ENCODE data around the gene ACOX3. TPM values are rescaled to one million over a fixed set of nuclear protein-coding genes. Genes with fewer than 3 reads are reported as not detected.
"Not testable (repeated sequence)": the region's sequence is repeated elsewhere in the genome, so short reads cannot be mapped to it uniquely, and the experiment has no call there.

The ACOX3 gene
- total RNA-seq, 1 experiment from 2014 or later = 24.1 TPM

DNA sequence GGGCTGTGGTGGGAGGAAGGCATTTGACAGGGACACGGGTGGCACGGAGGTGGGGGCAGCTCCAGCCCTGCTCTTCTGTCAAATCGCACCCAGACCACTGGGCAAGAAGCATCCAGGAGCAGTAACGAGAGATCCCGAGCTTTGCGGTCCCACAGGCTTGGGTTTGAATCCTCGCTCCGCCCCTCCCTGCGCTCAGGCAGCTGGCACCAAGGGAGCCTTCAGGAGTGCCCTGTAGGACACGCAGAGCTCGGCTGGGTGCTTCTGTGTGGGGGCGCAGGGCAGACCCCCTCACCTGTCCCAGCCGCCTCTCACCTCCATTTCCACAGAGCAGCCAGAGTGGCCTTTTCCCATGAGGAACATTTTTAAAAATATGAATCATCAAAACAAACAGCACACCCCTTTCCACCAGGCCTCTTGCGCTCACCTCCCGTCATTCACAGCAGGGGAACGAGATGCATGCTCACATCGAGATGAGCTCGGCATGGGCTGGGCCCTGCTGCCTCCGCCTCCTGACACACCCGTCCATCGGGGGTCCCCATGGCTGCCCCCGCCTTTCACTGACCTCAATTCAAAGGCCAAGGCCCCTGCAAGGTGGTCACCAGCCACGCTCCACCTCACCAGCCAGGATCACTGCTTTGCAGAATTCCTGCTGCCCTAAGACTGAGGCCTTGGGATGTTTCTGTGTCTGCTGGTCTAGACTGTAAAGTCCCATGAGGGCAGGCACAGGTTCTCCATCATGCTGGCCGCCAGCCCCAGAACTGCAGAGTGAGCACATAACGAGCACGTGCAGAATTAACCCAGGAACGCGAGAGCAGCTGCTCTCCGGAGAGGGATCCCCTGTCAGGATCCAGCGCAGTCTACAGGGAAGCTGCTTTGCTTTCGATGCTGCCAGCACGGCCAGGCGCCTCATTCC lies 52.7 kb downstream of the ACOX3 start:
- no peak for DNase-seq (ENCODE audit: low read depth)

DNA sequence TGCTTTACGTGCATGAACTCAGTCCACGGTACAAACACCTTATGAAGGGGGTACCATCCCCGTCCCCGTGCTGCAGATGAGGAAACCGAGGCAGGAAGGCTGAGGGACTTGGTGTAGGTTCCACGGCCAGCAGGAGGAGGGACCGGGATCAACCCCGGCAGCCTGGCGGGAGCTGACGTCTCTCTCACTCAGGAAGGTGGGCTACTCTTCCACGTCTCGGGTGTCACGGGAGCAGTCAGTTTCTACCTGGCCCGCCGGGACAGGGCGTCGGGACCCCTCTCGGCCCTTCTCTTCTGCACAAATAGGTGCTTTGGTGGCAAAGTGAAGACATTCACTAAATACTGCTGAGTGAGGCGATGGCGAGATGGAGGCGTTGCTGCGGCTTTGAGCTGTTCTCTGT lies 53.3 kb downstream of the ACOX3 start:
- no peak for DNase-seq (ENCODE audit: low read depth)

DNA sequence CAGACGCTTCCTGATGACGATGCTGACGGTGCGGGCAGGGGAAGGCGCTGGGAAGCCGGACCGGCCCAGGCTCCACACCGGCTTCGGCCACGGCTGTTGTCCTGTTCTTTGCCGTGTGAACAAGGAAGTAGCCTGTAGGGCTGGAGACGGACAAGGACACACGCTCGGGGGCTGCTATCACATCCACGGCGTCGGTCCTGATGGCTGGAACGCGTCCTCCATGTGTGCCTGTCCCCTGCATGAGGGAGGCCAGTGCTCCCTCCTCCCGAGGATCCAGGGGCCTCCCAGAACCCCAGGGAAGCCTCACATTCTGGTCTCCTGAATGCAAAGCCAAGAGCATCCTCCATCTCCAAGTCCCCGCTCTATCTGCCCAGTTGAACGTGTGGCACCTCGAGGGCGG lies 53.8 kb downstream of the ACOX3 start:
- no peak for DNase-seq (ENCODE audit: low read depth)

DNA sequence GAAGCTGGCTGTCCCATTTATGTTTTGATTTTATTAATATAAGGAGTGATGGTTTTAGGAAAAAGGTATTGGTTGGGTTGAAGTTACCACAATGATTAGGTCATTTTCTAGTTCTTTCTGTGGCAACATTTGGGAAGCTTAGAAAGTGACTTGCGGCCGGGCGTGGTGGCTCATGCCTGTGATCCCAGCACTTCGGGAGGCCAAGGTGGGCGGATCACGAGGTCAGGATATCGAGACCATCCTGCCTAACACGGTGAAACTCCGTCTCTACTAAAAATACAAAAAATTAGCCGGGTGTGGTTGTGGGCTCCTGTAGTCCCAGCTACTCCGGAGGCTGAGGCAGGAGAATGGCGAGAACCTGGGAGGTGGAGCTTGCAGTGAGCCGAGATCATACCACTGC lies 54.4 kb downstream of the ACOX3 start:
- DNase-seq (ENCODE audit: low read depth) = not testable (repeated sequence)

DNA sequence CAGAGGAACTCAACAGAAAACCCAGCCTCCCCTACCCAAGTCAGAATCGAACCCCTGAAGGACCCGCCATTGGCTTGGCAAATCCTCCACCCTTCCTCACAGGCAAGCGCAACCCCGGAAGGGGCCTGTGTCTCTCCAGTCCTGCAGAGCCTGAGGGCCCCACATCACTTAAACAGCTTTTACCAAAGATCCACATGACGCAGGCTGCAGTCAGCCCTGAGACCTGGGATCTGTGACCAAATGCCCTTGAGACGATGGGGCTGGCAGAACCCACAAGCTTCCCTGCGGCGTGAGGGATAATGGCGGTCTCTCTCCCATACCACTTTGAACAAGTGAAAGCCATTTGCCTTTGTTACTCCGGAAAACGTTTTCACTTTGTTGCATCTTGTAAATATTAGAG lies 54.9 kb downstream of the ACOX3 start:
- DNase-seq (ENCODE audit: low read depth) = no peak

DNA sequence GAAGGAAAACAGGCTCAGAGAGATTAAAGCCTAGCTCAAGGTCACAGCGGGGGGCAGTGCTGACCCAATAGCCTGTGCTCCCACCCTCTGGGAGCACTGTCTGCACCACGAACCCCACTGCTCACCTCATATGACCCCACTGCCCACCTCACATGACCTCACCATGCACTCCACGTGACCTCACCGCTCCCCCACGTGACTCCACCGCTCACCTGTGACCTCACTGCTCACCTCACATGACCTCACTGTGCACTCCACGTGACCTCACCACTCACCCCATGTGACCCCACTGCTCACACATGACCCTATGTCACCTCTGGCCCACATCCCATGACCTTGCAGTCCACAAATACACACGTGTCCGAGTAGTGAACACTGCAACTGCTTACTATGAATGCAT lies 55.4 kb downstream of the ACOX3 start:
- no peak for DNase-seq (ENCODE audit: low read depth)

DNA sequence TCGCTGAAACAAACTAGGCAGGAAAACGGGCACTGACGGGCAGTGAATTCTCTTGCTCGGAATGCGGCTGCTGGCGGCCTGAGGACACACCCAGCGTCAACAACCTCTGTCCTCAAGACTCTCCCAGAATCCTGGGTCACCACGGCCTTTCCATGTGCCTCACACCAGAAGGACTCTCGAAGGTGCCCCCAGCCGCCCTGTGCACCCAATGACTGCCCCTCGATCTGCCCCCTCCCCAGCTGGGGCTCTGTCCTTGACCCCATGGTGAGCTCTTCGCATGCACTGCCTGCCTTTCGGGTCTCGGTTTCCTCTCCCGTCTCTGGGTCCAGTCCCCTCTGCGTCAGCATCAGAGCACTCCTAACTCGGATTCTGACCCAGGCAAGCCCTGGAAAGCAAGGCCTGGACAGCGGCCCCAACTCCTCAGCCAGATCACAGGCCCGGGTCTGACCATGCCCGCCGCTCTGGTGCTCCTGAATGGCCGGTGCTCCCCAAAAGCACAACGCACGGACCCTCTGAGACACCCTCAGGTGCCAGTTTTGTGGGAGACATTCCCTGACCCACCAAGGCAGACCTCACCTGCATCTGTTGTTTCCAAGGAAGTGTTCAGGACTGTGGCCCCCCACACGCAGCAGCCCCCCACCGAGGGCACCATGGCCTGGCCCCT lies 56.0 kb downstream of the ACOX3 start:
- no peak for DNase-seq (ENCODE audit: low read depth)

DNA sequence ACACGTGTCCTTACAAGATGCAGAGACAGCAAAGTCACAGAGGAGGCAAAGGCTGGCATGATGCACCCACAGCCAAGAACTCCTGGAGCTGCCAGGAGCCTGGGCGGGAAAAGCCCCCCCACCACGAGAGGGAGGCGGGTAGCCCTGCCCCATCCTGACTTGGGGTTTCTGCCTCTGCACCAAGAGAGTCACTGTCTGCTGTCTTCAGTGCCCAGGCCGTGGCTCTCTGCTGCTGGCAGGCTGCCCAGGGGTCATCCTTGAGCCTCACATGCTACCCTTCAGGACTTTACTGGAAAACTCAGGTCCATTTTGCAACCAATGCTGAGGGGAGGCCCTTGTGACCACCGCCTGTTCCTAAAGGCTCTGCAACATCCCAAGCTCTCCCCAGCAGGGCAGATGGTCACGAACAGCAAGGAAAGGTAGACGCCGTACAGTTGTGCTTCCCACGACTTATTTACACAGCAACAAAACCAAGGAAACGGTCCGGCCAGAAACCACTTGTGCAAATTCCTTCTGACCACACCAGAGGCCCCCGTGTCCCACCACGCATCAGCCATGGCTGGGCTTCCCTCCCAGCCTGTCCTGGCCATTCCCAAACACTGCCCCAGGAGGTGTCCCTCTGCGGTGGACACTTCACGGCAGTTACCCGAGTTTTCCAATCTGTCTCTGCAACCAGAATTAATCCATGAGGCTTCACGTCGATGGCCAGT lies 56.9 kb downstream of the ACOX3 start:
- DNase-seq (ENCODE audit: low read depth) = peak; percentile 19

DNA sequence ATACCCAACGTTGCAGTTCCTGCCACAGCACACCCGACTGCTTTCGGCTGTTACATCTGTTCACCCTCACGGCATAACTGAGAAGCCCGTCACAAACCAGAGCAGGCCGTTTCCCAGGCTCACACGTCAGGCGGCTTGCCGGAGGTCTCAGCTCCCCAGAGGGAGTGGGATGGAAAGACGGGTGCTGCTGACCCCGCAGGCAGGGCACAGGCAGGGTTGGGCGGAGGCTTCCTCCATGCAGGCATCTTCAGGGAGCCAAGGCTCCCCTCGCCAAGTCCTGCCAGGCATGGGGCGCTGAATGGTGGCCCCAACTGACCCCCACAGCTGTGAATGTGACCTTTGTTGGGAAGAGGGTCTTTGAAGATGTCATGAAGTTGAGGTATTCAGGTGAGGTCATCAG lies 57.5 kb downstream of the ACOX3 start:
- no peak for DNase-seq (ENCODE audit: low read depth)

DNA sequence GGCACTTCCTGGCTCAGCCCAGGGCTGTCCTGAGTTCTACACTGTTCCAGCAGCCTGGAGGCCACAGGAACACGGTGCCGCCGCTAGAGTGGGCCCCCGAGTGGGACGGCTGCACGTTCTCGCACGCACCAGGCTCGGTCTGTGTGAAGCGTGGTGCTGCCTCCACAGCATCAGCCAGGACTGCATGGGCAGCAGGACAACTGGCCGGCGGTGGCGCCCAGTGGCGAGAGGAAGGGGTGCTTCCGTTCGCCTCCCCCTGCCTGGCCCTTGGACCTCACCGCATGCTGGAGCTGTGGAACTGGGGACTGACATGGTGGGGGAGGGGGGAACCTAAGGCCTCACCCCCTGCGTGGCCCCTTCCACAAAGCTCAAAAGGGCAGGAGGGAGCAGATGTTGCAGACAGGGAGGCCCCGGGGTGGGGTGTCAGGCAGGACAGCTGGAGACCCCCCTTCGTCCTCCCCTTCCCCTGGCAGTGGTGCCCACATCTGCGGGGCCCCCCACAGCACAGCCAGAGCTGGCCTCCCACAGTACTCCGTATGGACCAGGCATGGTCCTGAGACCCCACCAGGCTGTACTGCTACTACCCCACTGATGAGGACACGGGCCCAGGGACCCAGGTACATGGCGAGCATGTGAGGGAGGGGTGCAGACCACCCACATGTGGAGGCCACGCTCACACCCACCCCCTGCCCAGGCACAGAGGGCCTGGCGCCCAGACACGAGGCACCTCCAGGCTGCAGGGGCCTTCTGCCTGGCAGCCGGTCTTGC lies 58.5 kb downstream of the ACOX3 start:
- no peak for DNase-seq (ENCODE audit: low read depth)

DNA sequence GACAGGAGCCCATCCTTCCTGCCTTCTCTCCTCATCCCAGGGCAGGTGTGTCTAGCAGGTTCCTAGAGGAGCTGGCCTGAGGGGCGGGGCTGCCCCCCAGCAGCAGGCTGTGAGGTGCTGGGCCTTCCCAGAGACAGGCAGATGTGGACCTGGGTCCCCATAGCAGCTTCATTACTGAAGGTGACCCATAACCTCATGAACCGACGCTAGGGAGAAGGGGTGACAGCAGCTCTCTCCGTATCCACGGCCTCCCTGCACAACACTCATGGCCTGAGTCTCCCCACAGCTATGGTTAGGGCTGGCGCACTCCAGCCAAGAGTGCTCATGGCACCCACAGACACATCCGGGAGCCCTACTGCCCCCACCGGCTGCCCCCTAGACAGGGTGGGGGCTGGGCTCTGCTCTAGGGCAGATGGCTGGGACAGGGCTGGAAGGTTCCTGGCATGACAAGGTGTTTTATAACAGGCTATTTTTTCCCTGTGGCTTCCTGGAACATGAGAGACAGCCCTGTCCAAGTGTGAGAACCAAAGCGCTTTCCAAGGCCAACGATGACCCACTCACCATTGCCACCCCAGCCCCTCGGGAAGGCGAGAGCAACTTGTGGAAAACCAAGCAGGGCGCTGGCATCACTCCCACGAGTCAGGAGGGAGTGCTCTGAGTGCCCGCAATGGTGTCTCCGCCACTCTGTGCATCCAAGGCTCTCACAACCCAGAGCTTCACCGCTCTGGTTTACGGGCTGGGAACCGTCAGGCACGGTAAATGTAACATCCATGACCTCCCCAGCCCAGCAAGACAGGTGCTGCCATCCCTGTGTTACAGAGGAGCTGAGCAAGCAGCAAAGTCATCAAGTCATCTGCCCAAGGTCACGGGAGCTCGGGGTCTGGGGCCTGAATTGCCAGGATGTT lies 59.8 kb downstream of the ACOX3 start:
- DNase-seq (ENCODE audit: low read depth) = no peak

DNA sequence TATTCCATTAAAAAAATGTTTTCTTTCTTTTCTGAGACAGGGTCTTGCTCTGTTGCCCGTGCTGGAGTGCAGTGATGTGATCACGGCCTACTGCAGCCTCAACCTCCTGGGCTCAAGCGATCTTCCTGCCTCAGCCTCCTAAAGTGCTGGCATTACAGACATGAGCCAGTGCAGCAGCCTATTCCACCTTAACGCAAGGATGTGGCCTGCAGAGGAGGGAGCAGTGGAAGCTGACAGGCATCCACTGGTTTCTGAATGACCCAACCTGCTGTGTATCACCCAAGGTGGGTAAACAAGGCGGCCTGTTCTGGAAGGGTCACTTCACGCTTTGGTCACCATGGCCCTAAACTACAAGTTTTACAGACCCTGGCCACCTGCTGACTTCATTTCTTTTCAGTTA lies 60.8 kb downstream of the ACOX3 start:
- DNase-seq (ENCODE audit: low read depth) = no peak

DNA sequence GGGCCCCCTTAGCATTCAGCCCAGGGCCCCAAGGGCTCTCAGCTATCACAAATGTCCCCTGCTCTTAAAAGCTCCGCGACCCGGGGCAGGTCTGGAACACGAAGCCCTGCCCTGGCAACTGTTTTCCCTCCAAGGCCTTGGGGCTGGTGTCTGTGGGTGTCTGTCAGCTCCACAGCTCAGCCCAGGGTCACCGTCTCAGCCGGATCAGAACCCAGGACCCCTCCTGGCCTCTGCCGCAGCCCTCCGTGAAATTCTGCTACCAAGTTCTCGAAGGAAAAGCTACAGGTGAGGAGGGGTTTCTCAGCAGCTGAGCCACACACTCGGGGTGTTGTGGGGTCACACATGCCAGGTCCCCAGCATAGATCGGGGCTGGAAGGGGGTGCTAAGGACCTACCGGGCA lies 61.2 kb downstream of the ACOX3 start:
- no peak for DNase-seq (ENCODE audit: low read depth)

DNA sequence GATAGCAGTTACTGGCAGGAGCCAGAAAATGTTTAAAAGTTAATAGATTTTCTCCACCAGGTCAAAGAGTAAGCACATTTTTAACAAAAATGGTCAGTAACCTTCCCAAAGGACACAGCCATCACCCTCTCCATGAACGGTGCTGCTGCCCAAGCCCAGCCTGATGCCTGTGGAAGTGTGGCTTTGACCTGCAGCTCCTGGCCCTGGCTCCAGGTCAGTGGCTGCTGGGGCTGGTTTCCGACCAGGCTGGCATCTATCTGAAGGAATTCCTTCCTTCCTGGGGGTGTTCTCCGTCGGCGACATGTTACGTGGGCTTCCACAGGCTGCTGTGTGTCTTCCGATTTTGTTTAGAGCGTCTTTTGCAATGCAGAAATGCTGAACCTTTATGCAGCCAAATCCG lies 61.7 kb downstream of the ACOX3 start:
- no peak for DNase-seq (ENCODE audit: low read depth)

DNA sequence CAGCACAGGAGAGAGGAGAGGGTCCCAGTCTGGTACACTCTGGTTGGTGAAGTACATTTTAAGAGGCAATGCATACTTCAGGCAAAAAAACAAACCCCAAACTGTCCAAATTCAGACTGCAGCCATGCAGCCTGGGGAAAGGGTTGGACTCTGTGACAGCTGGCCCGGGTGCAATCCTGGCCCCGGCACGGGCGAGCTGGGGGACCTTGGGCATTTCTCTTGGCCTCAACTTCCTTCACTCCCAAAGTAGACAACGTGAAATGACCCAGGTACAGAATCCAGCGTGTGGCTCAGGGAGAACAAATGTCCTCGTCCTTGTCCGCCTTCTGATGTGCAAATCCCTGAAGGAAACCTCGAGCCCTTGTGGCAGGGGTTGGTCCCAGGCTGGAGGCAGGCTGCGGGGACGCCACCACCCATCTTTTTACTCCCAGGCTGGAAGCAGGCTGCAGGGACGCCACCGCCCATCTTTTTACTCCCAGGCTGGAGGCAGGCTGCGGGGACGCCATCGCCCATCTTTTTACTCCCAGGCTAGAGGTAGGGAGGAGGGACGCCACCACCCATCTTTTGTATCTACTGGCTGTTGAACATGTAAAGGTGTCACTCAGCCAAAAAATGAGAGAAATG lies 62.3 kb downstream of the ACOX3 start:
- no peak for DNase-seq (ENCODE audit: low read depth)

DNA sequence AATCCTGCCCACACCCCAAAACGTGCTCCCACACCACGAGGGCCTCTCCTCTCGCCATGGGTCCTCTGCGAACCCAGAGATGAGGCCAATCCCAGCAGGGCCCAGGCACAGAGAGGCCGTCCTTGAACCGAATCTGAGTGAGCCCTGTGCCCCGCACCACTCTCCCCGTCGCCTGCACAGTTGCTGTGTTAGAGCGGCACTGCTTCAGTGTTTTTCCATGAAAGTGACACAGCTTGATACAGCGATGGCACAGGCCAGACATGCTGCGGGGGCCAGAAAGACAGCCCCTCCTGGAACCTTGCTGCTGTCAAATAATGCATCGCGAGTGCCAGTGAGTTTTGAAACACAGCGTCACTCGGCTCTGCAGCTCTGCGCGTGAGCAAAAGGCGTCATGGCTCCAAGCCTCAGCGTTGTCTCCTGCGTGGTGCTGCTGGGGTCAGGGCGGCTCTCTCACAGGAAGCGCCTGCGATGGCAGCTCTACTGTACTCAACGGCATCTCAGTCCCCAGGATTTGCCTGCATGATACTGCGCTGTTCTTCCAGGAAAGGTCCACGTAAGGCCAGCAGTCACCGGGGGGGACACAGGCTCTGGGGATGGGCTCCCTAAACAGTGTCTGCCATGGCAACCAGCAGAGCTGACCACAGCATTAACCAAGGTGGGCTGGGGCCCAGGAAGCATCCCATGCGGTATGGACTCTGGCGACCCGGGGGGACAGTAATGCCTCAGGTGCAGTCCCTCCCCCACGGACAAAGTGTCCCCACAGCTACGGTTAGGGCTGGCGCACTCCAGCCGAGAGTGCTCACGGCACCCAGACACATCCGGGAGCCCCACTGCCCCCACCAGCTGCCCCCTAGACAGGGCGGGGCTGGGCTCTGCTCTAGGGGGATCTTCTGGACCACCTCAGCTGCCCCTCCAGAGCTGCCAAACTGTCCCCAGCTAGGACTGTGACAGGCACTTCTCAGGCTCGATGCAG lies 63.1 kb downstream of the ACOX3 start:
- DNase-seq (ENCODE audit: low read depth) = no peak

DNA sequence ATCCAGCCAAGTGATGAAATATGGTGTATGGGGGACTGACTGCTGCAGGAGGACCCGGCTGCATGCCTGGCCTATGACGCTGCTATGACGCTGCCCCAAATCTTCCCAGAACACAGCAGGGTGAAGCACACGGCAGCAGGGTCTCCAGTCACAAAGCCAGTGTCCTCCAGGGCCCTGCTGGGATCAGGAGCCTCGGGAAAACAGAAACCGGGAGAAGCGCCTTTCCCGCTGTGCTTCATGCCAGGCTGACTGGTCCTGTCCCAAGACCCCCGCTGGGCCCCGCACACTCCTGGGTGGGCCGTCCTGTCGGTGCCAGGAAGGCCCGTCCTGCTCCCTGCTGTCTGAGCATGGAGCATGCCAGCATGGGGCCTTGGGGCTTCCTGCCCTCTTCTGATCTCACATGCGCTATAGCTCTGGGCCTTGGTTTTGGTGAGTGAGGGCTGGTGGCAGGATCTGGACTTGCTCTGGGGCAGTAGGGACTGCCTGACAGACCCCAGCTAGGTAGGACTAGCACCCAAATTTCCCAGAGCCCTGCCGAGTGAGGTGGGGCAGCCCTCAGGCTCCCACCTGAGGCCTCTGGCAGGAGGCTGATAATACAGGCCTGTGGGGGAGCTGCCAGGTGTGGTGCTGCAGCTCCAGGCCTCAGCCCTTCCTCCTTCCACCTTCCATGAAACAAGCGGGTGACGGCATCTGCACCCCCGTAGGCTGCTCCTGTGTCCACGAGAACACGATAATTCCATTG lies 64.0 kb downstream of the ACOX3 start:
- no peak for DNase-seq (ENCODE audit: low read depth)

DNA sequence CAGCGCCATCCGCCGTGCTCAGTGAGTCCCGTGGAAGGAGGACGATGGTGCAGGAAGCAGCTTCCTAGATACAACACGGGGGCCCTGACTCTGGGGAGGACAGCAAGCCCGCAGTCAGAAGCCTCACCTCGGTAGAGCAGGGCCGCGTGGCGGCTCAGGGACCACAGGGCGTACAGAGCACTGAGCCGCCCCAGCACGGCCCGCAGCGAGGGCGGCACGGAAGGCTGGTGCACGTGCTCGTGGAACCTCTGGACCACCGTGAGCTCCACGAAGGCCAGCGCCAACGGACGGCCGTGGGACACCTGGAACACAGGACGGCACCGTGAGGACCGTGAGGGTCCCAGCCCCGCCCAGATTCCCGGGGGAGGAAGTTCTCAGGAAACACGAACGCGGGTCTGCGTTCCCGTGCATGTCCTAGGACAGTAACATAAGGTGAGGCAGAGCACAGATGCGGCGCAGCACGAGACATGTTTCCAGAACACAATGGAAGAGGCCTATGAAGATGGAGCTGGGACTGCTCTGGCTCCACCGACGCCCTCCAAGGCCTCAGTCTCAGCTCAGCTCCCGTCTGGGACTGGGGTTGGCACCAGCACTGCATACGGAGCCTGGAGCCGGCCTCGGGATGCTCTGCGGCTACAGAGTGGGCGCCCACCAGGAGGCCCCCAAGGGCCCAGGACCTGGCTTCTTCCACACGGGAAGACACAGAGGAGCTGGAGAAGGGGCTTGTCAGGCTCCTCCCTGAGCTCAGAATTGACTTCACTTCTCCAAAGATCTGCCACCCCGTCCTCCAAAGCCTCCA lies 65.5 kb downstream of the ACOX3 start:
- DNase-seq (ENCODE audit: low read depth) = no peak
